Prostate gland (tissue), 2 donors: Measurements from ENCODE around the gene F7.

Experiments
- CTCF ChIP-seq, 4 experiments: fragments of 200-600 bp in 2 of 4; fragments of 450-650 bp in 2 of 4; sonication (generic) in 2 of 4; IDR thresholded peaks; 1 replicate in 3 of 4; 2 replicates in 1 of 4; pipeline ENCODE4 v1.5.1; 2016 to 2019; ENCODE audit warnings: antibody characterized with exemption in 4 of 4, mild to moderate bottlenecking in 2 of 4, moderate library complexity in 2 of 4
- POLR2A ChIP-seq: fragments of 450-650 bp; IDR thresholded peaks from one replicate; pipeline ENCODE4 v1.6.1; 2016; ENCODE audit warnings: antibody characterized with exemption, mild to moderate bottlenecking
- POLR2AphosphoS5 ChIP-seq: sonication (generic); formaldehyde crosslinking; IDR thresholded peaks from one replicate; pipeline ENCODE4 v1.6.1; 2017; ENCODE audit warnings: antibody characterized with exemption

GRCh38 chr13:113086991-113087922 is 18.3 kb upstream of the F7 start:
- TF ChIP-seq CTCF (IDR thresholded peaks at IDR 0.05) (no peak), POLR2A (no peak), POLR2AphosphoS5 (no peak)
